ENCODE data around the gene SNX30.

DNA sequence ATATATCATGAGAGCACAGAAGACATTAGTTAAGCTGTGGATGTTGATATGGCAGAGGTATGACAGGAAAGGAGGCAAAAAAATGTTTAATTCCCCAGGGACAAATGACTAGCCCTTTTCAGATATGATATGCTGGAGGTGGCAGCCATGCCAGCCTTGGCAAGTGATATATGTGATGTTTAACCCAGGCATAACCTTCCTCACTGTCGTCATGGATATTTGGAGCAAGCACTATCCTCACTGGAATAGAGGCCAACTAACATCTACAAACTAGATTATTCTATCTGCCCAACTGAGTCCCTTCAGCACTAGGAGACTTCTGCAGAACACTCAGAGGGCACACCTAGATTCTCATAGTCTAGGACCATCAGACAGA is 167.4 kb downstream of the SNX30 start:
- TF ChIP-seq, protein P1, sequence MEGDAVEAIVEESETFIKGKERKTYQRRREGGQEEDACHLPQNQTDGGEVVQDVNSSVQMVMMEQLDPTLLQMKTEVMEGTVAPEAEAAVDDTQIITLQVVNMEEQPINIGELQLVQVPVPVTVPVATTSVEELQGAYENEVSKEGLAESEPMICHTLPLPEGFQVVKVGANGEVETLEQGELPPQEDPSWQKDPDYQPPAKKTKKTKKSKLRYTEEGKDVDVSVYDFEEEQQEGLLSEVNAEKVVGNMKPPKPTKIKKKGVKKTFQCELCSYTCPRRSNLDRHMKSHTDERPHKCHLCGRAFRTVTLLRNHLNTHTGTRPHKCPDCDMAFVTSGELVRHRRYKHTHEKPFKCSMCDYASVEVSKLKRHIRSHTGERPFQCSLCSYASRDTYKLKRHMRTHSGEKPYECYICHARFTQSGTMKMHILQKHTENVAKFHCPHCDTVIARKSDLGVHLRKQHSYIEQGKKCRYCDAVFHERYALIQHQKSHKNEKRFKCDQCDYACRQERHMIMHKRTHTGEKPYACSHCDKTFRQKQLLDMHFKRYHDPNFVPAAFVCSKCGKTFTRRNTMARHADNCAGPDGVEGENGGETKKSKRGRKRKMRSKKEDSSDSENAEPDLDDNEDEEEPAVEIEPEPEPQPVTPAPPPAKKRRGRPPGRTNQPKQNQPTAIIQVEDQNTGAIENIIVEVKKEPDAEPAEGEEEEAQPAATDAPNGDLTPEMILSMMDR (IDR thresholded peaks at IDR 0.05) = no peak
- no peak for TF ChIP-seq ZFX (IDR thresholded peaks at IDR 0.05; ENCODE audit: borderline replicate concordance)
